ENCODE results near the gene TSPEAR.
"Not testable (repeated sequence)": the region's sequence is repeated elsewhere in the genome, so short reads cannot be mapped to it uniquely, and the experiment has no call there.

TSPEAR gene

DNA sequence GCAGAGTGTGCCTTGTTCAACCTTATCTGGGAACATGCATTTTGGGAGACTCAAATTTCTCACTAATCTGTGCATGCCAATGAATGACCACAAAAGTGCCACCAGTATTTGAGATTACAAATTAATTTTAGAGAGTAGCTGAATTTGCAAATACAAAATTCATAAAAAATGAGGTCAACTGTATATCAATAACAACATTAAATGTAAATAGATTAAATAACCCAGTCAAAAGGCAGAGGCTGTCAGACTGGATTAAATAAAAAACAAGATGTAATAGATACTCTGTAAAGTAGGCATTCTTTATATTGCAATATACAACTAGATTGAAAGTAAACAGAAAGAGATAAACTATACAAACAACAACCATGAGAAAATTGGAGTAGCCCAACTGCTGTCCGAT, 147.3 kb downstream of the TSPEAR start:
- DNase-seq, result no peak

DNA sequence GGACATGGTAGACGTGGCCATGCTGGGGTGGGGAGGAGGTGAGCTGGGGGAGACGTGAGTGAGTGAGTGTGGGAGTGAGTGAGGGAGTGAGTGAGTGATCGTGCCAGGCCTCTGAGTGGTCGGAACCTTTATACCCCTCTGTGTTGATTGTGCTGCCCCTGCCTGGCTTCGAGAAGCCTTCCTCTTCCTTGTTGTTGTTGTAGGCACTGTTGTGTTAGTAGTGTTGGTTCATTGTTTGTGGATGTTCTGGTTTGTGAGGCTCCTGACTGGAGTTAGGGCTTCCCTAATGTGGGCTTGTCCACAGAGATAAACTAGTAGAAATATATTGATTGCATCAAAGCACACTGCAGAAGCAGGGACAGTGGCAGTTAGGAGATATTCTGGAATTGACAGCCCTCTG, 152.7 kb downstream of the TSPEAR start, which contains the start of gene KRTAP10-3:
Gene KRTAP10-3 (minus strand): TSS at position 101 of the 400 bp plus-strand sequence. CDS start 80 bp downstream, at position 21.
- no peak for DNase-seq

DNA sequence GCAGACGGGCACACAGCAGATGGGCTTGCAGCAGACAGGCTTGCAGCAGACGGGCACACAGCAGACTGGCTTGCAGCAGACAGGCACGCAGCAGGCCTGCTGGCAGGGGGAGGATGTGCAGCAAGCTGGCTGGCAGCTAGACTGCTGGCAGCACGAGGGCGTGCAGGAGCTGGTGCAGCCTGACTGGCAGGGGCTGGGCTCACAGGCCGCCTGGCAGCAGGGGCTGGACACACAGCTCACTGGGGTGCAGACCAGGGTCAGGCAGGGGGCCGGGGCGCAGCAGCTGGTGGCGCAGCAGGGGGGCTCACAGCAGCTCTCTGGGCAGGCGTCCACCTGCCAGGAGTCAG, 153.1 kb downstream of the TSPEAR start:
- not testable (repeated sequence) for DNase-seq

DNA sequence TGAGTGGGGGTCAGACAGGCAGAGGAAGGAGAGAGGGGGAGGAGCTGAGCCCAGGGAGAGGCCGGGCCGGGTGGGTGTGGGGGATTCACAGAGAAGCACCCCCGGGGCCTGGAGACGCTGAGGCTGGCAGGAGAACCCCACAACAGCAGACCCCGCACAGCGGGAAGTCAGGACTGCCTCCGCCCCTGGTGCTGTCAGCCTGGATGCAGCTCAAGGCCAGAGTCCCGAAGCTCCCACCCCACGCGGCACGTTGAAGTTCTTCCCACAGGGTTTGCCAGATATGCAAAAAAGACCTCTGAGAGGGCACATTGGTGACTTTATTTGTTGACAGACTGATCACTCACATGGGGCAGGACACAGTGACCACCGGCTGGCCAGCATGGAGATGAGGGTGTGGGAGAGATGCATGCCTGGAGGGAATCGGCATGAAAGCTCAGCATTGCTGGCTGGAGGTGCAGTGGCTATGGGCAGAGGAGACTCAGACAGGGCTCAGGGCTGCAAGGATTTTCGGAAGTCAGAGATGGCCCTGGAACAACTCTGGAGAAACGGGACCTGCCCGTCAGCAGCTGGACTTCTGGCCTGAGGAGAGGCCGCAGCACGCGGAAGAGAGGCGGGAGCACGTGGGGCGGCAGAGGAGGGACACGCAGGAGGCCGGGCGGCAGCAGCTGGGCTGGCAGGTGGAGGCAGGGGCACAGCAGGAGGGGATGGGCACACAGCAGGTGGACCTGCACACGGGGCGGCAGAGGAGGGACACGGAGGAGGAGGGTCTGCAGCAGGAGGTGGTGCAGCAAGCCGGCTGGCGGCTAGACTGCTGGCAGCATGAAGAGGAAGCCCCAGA, 153.7 kb downstream of the TSPEAR start:
- DNase-seq, result no peak

DNA sequence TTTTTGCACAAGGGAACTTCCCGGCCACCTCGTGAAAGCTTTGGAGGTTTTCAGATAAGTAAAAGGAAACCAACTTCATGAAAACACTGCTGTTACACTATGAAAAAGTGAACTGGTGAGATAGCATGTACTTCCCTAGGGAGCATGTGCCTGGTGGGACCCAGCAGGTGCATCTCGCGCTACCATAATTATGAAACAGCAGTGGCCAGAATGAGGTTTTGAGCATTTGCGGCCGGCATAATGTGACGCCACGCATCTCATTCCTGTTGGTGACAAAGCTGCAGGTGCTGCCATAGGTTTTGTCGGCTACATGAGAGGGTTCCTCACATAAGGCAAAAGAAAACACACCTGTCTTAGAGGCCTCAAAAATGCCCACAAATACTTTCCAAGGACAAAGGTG, 154.5 kb downstream of the TSPEAR start:
- DNase-seq, result no peak

- no peak for DNase-seq
Measured at GRCh38 chr21:44555200-44555875, 156.0 kb downstream of the TSPEAR start.

- no peak for DNase-seq
Measured at GRCh38 chr21:44552681-44553080, 158.7 kb downstream of the TSPEAR start.

GRCh38 chr21:44552136-44552535, 159.2 kb downstream of the TSPEAR start:
- no peak for DNase-seq

- DNase-seq, result no peak
Measured at GRCh38 chr21:44551340-44551961, 159.9 kb downstream of the TSPEAR start, which contains the start of gene KRTAP10-2. KRTAP10-2 (minus strand) TSS chr21:44551505; CDS start chr21:44551458, 47 bp downstream.

DNA sequence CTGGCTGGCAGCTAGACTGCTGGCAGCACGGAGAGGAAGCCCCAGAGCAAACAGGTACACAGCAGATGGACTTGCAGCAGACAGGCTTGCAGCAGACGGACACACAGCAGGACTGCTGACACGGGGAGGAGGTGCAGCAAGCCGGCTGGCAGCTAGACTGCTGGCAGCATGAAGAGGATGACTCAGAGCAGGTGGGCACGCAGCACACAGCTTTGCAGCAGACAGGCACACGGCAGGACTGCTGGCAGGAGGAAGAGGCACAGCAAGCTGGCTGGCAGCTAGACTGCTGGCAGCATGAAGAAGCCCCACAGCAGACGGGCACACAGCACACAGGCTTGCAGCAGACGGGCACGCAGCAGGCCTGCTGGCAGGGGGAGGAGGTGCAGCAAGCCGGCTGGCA, 160.6 kb downstream of the TSPEAR start:
- DNase-seq, result no peak

DNA sequence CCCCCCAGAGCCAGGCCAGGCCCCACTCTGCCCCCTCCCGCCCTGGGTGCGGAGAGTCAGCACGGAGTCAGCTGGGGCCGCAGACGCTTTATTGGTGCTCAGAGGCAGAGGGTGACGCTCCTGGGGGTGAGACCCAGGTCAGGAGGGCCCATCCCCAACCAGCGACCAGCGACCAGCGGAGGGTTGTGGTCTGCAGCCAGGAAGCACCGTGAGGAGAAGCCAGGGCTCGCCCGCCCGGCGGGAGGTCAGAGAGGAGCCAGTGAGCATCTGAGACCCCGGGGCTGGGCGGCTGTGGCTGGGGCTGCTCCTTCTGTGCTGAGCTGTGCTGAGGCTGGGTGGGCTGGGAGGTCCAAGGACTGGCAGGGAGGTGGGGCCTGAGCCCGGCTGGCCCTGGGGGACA, 161.1 kb downstream of the TSPEAR start:
- not testable (repeated sequence) for DNase-seq

DNA sequence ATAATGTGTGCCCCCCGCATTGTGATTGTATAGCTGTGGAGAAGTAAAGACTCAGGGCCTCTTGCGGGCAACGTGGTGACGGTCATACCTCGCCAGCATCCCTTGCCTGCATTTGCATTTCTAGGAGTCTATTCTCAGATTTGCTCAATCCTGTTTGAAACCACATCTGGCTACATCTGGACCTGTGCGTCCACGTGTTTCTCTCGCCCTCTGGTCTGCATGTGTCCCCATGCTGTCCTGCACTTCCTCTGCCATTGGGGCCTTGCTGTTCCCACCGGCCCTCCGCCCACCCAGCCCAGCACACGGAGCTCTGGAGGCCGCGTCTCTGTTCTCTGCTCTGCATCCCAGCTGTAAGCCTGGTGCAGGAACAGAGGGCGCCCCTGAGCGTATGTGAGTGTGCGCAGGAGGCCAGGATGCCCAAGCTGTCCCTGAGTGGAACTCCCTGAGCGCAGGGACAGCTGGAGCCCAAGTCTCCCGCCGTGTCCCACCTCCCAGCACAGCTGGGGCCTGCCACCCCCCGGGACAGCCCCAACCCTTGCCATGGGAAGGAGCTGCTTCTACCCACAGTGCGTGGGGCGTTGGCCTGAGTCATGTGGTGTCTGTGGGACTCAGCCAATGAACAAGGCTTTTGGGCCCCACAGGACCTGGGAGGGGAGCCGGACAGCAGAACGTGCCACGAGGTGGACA, 161.7 kb downstream of the TSPEAR start:
- DNase-seq, result no peak

DNA sequence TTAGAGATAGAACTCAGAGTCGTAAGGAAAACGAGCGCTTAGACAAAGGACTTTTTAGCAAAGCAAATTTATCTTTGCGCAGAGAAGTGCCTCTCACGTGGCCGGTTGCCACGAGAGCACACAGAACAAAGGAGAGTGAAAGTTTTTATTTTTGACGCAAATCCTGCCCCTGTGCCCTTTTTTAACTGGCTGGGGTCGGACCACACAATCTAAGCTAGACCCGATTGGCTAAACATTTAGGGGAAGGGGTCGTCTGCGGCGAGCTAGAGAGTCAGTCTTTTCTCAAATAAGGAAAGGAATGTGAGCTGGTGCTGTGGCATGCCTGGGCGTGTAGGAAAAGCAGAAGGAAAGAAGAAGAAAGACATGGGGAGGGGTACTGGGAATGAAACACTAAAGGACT, 162.4 kb downstream of the TSPEAR start:
- no peak for DNase-seq

GRCh38 chr21:44548381-44548780, 163.0 kb downstream of the TSPEAR start:
- DNase-seq, result no peak

- no peak for DNase-seq
Measured at GRCh38 chr21:44547656-44548331, 163.6 kb downstream of the TSPEAR start.

DNA sequence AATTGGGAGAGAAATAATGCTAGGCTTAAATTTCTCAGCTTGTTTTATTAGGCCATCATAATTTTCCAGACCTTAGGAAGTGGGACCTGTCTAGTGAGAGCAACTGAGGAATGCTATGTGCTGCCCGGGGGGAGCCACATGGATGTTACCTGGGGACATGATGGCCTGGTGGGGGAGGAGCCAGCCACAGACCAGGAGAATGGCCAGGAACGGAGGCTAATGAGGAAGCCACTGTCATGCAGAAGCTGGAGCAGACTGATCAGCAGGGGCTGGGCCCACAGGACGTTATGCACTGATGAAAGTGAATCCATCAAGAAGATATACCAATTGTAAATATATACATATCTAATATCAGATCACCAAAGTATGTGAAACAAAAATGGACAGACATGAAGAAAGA, 166.8 kb downstream of the TSPEAR start:
- DNase-seq, result no peak

DNA sequence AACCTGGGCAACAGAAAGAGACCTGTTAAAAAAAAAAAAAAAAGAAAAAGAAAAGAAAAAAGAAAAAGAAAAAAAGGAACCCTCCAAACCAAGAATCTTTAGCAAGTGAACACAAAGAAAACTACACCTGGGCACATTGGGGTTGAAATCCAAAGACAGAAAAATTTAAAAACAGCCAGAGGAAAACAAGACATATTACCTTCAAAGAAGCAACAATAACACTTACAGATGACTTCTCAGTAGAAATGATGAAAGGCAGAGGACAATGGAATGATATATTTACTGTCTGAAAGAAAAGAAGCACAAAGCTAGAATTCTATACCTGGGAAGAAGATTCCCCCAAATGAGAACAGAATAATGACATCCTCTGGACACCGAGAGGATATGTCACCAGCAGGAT, 168.7 kb downstream of the TSPEAR start:
- no peak for DNase-seq

- DNase-seq, result no peak
Measured at GRCh38 chr21:44540741-44541288, 170.6 kb downstream of the TSPEAR start.

DNA sequence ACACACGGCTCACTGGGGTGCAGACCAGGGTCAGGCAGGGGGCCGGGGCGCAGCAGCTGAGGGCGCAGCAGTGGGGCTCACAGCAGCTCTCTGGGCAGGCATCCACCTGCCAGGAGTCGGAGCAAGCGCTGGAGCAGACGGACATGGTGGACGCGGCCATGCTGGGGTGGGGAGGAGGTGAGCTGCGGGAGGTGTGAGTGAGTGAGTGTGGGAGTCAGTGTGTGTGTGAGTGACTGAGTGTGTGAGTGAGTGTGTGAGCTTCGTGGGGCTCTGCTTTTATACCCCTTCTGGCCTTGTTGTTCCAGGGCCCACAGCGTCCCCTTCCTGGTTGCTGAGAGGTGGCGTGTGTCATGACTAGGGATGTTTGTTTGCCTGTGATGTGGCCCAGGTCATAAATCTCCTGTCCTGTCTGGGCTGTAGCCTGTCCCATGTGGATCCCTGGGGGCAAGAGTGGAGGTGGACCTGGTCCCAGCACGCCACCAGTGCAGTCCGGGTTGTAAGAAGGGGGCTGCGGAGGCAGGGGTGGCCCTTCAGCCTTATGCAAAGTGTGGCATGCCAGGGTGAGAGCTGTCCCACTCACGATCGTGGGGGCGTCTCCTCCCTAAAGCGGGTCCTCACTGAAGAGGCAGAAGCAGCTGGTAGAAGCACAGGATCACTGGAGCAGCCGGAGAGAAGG, 171.2 kb downstream of the TSPEAR start, which contains the start of gene KRTAP10-1:
Gene KRTAP10-1 (minus strand): TSS at position 205 of the 676 bp plus-strand sequence. CDS start 45 bp downstream, at position 160.
- no peak for DNase-seq

GRCh38 chr21:44539046-44539445, 172.3 kb downstream of the TSPEAR start:
- DNase-seq, result no peak
